Uterus (tissue), 2 donors: ENCODE results near the gene NBAS.

ENCODE experiments used
- POLR2A ChIP-seq, 2 donors: fragments of 450-650 bp; IDR thresholded peaks; one replicate each; pipeline ENCODE4 v1.6.1; 2016; ENCODE audit warnings: antibody characterized with exemption in 2 of 2, mild to moderate bottlenecking in 1 of 2, moderate library complexity in 1 of 2
- TF ChIP-seq, protein P1 (sequence below), 4 experiments: fragments of 200-600 bp in 2 of 4; fragments of 450-650 bp in 2 of 4; sonication (generic) in 2 of 4; IDR thresholded peaks; one replicate each; pipeline ENCODE4 v1.5.1; 2016 to 2019; ENCODE audit warnings: antibody characterized with exemption in 4 of 4, mild to moderate bottlenecking in 2 of 4, moderate library complexity in 1 of 4

DNA sequence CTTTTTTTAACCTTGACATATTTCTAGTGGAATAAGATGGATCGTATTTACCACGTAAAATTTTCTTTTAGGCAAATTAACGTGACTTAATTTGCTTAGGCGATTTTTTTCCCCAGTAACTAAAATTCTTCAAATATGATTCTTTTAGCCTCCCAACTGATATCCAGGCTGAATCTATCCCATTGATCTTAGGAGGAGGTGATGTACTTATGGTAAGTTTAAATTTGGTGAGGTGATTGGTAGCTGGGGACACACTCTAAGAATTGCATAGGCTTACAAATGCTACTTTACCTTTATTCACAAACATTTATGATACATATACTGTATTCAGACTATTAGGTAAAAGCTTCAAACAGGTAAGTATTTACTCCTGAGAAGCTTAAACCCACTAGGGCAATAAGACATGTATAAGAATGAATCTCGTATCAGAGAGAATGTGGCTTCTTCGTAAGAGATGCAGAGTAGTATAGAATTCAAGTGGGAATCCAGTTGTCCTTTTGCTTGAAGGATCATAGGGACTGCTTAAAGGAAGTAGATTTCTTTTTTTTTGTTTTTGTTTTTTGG lies 34.3 kb upstream of the NBAS start:
- TF ChIP-seq, protein P1, sequence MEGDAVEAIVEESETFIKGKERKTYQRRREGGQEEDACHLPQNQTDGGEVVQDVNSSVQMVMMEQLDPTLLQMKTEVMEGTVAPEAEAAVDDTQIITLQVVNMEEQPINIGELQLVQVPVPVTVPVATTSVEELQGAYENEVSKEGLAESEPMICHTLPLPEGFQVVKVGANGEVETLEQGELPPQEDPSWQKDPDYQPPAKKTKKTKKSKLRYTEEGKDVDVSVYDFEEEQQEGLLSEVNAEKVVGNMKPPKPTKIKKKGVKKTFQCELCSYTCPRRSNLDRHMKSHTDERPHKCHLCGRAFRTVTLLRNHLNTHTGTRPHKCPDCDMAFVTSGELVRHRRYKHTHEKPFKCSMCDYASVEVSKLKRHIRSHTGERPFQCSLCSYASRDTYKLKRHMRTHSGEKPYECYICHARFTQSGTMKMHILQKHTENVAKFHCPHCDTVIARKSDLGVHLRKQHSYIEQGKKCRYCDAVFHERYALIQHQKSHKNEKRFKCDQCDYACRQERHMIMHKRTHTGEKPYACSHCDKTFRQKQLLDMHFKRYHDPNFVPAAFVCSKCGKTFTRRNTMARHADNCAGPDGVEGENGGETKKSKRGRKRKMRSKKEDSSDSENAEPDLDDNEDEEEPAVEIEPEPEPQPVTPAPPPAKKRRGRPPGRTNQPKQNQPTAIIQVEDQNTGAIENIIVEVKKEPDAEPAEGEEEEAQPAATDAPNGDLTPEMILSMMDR (IDR thresholded peaks at IDR 0.05): no peak
- no peak for TF ChIP-seq POLR2A (IDR thresholded peaks at IDR 0.05)
